Globus pallidus (tissue), 1 donor: ENCODE data around the gene RYK.
A peak's percentile ranks its signal among the peaks of the same experiment; 100 is the strongest.
"Not testable (repeated sequence)": the region's sequence is repeated elsewhere in the genome, so short reads cannot be mapped to it uniquely, and the experiment has no call there.

ENCODE experiments used
- DNase-seq: peaks from one replicate; pipeline ENCODE4 v3.0.0-alpha.2; 2015; ENCODE audit warnings: low spot score

Gene RYK

DNA sequence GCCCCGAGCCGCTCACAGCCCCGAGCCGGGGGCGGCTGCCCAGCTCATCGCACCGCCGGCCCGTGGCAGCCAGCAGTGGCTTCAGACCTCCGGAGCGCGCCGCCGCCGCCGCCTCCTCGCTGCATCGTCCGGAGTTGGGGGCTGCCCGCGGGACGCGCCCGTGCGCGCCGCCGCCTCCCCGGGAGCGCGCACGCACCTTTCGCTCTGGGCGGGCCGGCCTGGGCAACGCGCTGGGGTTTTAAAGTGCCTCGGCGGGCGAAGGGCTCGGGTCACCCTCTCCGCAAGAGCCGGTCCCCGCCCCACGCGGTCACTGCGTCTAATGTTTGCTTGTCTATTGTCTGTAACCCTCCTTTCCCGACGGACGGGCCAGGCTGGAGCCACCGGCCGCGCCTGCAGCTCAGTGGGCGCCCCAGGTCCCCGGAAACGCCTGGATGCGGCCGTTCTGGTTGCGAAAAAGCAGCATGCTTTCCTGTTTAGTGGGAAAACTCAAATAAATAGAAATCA is at the start of gene RYK:
Gene RYK, minus strand, starts transcription at position 143 of the 504 bp plus-strand sequence. CDS start 205 bp downstream, outside the sequence.
- peak; percentile 75 for DNase-seq

DNA sequence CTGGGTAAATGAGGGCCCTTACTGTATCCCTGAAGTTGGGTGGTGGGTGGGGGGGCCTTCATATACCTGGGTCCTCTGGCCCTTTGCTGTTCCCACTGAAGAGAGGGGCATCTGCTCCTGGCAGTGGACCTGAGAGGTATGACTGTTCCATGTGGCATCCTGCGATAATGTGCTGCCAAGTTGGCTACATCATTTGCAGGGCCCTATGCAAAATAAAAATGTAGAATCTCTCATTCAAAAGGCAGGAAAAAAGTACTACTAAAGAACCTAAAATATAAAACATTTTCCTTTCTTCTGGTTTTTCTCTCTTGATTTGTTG is 49.2 kb upstream of the RYK start:
- no peak for DNase-seq

DNA sequence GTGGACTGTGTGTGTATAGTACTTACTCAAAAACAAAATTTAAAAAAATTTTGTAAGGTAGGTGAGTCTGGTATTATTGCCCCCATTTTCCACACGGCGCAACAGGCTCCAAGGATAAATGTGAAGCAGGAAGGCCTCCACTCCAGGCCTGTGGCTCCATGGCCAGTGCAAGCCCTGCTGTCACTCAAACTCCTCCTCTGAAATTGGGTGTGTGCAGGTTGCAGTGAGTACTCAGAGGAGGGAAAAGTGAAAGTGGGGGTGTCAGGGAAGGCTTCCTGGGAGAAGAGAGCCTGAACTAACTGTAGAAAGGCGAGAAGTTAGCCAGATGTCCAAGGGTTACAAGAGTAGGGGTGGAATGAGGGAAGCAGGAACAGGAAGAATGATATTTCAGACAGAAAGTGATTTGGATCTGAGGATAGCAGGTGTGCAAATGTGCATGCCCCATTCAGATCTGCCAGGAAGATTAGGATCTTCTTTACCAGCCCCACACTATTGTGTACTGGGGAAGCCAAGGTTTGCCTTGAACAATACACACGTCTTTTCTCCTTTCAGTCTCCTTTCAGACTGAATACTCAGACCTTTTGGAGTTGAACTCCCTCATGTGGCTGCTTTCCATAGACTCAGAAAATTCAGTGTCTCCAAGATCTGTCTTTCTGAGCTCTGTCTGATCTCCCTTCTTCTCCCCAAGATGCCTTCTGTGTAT is 48.7 kb upstream of the RYK start:
- DNase-seq: no peak

DNA sequence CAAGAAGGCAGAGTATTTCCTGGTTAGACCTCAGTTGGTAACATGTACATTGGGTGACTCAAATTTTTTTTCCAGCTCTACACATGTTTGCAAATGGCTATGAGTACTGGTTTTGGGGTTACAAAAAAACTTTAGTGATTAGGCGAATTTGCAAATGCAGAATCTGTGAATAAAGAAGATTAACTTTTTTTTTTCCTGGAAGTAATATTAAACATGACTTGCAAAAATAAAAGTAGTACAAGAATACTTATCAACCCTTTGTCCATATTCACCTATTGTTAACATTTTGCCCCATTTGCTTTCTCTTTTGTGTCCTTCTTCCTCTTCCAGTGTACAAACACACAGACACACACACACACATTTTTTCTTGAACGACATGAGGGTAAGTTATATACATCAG is 47.6 kb upstream of the RYK start:
- DNase-seq: no peak

DNA sequence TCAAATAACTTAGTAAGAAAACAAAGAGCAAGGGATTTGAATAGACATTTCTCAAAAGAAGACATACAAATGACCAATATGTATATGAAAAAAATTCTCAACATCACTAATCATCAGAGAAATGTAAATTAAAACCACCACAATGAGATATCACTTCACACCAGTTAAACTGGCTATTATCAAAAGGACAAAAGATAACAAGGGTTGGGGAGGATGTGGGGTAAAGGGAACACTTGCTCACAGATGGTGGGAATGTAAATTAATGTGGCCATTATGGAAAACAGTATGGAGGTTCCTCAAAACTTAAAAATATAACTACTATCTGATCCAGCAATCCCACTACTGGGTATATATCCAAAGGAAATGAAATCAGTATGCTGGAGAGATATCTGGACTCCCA is 46.0 kb upstream of the RYK start:
- no peak for DNase-seq

DNA sequence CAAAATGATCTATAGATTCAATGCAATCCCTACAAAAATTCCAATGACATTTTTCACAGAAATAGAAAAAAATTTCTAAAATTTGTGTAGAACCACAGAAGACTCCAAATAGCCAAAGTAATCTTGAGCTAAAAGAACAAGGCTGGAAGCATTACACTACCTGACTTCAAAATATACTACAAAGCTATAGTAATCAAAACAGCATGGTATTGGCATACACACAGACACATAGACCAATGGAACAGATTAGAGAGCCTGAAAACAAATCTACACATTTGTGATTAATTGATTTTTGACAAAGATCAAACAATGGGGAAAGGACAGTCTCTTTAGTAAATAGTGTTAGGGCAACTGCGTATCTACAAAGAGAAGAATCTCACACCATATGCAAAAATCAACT is 45.3 kb upstream of the RYK start:
- no peak for DNase-seq

DNA sequence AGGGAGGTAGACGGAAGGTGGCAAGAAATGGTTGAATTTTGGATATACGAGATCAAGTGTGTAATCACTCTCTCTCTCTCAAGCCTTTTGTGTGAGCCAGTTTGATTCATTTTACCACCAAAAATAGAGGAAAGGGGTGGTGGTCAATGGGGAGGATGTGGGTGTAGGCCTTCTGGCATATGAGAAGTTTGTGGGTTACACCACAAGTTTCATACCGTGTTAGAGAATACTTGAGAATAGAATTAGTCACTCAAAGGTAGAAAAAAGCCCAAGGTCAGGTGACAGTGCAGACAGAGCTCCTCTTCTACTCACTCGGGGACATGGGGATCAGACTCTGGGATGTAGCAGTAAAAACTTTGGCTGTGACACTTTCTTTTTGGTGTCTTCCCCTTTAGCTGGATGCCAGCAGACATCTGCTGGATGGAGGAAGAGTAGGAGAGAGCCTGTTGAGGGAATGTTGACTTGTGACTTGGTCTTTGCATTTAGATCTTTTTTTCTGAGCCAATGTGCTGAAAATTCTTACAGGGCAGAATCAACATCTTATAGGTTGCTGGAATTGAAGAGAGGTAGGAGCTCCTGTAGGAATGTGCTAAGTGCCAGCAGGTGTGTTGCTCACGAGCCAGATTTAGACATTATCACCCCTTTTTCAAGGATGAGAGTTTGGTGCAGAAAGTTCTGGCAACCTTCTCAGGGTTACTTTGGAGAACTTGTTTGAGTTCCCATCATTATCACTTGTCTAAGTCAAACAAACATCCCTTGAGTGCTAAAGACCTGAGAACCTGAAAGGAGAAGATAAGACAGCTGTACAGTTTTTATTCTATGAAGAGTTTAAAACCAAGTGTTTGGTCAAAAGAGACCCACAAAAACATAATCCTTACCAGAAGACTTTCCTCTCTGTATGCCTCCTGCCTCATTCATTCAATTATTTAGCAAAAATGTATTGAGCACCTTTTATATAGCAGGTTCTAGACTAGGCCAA is 43.9 kb upstream of the RYK start:
- DNase-seq: no peak

DNA sequence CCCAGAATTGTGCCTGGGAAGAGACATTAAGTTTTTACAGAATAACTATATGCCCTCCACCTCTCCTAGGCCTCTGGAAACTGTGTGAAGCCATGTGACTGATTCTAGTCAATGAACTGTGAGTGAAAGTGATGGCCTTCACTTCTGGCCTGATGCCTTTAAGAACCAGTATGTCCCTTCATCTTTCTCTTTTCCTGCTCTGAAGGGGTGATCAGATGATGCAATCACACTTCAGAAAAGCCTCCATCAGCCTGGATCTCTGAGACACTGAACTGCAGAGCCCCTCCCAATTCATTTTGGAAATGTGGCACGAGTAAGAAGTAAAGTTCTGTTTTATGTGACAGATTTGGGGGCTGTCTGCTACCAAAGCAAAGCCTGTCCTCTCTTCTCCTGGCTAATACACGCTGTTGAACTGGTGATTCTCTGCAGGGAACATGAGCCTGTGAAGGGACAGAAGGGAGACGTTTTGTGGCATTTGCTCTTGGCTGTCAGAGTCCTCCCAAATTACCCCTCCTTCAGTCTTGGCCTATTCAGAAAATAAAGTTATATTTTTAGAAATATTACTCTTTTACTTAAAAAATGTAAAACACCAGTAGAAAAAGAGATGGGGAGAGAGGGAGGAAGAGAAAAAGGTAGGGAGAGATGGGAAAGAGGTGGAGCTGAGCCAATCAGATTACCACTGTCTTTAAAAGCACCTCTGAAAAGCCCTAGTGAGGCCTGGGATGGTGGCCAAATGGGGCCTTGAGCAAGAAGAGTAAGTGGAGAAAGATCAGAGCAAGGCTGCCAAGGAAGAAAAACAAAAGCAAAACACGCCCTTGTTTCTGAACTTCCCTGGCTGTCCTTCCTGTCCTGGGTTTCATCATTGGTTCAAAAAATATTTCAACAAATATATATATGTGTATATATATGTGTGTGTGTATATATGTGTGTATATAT is 40.9 kb upstream of the RYK start:
- DNase-seq: no peak

DNA sequence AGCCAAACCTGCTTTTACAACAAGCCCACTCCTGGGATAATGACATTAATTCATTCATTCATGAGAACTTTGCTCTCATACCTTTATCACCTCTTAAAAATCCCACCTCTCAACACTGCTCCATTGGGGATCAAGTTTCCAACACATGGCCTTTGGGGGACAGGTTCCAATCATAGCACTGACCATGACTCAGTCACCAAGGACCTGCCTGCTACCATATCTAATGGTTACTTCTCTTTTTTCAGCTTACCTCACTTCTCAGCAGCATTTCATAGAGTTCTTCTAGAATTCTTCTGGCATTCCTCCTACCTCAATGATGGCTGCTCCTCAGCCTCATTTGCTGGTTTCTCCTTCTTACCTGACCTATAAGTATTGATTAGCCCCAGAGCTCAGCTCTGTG is 36.9 kb upstream of the RYK start:
- DNase-seq: no peak

DNA sequence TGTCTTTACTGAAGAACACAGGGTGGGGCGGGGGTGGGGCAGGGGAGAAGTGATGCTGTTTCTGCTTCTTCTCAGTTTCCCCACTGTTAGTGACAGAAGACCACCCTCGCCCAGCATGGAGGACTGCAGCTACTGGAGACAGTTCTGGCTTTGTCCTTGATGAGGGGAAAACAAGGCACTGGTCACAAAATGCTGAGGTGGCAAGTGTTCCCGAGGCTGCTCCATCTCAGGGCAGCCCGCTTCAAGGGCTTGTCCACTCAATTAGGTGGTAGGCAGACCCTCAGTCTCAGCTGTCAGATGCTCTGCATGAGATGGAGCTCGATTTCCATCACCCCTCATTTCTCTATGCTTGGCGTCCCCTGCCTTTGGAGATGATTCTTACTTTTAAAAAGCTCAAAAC is 33.8 kb upstream of the RYK start:
- no peak for DNase-seq

DNA sequence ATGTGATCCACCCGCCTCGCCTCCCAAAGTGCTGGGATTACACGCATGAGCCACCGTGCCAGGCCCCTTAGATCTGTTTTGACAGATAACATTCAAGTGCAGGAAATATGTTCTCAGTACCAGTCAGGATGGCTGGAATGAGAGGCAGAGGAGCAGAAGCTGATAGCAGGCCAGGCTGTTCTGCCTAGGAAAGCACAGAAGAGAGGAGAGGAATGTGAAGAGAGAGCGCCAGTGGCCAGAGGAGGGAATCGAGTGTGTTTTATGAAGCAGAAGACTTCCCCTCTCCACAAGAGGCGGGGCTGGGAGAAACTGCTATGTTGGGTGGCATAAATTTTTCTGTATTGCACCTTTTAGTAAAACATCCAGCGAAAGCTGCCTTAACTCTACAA is 32.0 kb upstream of the RYK start:
- no peak for DNase-seq

DNA sequence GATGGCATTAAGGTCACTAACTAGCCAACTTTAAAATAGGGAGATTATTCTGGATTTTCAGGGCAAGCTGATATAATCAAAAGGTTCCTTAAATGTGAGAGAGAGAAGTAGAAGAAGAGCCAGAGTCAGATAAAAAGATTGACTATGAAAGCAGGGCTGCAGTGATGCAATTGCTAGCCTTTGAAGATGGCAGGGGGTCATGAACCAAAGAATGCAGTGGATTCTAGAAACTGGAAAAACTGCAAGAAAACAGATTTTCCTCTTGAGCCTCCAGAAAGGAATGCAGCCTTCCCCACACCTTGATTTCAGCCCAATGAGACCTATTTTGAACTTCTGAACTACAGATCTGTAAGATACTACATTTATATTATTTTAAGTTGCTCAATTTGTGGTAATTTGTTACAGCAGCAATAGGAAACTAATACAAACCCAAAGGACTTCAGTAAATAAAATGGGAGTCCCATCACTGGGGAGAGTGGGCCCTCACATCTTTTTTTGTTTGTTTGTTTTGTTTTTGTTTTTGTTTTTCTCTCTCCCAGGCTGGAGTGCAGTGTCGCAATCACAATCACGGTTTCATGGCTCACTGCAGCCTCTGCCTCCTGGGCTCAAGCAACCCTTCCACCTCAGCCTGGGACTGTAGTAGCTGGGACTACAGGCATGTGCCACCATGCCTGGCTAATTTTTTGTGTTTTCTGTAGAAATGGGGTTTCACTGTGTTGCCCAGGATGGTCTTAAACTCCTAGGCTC is 31.4 kb upstream of the RYK start:
- DNase-seq: no peak

DNA sequence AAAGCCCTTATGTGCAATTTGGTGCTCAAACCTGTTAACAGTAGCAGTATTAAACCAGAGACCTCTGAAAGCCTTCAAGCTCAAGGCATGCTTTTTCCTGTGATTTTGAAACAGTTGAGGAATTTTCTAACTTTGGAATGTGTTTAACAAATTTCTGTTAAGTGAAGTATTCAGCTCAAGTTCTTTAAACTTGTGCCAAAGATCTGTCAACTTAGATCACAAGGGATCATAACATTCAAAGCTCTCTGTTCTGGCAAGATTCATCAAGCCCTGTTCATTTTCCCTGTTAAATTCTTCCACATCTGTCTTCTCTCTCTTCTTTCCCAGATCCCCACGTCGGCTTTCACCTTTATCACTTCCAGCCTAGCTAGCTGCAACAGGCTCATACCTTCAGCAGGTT is 28.8 kb upstream of the RYK start:
- no peak for DNase-seq

DNA sequence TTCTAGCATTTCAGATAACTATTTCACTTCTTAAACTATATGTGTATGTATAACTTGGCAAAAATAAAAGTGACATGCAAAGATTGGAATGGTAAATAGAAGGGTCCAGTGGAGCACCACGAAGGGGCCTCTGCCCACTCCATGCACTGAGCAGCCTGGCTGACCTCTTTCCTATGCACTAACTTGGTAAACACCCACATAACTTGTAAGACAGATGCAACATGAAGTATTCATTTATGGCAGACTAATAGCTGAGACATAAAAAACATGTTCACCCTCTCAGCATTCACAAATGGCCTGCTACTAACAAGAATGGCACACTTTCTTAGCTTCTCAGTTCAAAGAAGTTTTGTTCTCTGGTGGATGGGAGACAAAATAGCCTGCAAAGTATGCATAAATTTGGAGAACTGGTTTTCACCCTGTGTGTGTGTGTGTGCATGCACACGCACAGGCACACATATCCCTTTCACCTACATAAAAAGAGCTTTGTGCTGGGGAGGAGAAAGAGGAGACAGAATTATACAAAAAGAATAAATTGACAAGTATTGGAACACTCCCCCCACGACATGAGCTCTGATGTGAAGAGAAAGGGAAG is 26.5 kb upstream of the RYK start:
- DNase-seq: no peak

DNA sequence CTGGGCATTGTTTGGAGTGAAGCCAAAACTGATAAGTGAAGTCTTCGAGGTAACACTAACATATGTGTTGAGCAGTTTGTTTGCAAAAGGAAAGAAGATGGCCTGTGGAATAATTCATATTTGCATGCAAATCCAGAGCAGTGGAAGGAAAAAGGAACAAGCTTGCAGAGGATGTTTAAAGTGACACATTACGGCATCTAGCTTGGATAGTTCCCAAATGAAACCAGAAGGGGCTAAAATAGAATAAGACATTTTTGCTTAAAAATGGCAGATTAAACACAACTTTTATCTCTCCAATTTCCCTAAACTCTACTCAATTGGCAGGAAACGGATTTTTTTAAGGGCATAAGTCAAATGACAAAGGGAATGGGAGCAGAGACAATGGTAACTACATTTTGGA is 25.4 kb upstream of the RYK start:
- DNase-seq: no peak

DNA sequence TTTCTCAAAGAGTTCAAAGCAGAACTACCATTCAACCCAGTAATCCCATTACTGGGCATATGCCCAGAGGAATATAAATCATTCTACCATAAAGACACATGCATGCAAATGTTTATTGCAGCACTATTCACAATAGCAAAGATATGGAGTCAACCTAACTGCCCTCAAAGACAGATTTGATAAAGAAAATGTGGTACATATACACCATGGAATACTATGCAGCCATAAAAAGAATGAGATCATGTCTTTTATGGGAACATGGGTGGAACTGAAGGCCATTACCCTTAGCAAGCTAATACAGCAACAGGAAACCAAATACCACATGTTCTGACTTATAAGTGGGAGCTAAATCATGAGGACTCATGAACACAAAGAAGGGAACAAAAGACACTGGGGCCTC is 24.5 kb upstream of the RYK start:
- not testable (repeated sequence) for DNase-seq

DNA sequence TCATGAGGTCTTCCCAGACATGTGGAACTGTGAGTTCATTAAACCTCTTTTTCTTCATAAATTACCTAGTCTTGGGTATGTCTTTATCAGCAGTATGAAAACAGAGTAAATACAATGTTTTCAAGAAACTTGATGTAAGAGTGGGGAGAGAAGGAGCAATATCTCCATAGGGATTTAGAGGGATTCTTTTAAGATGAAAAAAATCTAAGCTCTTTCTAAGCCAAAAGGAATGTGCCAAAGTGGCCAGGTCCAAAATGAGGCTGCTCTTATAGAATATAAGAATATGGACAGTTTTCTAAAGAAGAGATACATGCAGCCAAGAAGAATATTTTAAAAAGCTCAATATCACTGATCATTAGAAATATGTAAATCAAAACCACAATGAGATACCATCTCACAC is 23.9 kb upstream of the RYK start:
- no peak for DNase-seq

DNA sequence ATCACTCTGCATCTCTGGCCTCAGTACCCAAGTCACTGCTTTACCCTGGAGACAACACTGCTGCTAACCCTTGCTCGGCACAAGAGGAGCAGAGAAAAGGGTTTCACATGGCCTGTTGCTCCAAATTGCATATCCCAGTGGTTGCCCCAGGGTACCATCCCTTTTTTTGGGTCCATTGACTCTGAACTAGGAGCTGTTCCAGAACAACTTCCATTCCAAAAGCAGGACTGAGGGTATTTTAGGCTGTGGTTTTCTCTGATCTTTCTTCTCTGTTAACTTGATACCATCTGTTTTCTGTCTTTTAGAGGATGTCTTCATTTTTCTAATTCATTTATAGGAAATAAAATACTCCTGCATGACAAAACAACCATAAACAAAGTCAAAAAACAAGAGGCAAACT is 17.3 kb upstream of the RYK start:
- no peak for DNase-seq

DNA sequence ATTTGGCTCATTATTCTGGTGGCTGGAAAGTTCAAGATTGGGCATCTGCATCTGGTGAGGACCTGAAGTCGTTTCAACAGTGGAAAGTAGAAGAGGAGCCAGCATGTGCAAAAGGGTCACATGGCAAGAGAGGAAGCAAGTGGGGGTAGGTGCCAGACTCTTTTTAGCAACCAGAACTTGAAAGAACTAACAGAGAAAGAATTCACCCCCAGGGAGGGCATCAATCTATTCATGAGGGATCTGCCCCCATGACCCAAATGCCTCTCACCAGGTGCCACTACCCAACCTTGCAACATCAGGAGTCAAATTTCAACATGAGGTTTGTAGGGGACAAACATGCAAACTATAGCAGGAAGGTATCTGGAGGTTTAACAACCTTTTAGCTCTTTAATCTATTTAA is 10.3 kb upstream of the RYK start:
- DNase-seq: no peak

DNA sequence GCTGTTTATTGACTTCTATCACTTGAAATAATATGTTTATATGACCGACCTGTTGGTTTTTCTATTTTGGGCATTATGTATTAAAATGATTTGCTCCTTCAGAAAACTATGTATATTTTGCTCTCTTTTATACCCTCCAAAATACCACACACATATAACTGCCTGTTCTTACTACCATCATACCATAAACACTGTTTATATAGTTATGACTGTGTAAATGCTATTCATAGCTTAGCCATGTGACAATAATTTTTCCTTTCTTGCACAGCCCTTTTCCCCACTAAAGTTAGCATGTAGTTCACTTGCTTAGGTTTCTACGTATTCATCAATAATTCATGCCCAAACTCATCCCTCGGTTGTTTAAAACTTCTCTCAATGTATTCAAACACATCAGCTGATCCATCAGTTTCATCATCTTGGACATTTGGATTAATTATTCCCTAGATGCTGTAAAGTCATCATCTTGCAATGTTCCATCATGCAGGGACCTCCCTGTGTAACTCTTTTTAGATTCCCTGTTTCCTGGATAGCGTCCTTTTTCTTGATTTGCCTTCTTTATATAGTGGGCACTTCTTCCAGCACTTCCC is 8.2 kb upstream of the RYK start:
- DNase-seq: no peak

DNA sequence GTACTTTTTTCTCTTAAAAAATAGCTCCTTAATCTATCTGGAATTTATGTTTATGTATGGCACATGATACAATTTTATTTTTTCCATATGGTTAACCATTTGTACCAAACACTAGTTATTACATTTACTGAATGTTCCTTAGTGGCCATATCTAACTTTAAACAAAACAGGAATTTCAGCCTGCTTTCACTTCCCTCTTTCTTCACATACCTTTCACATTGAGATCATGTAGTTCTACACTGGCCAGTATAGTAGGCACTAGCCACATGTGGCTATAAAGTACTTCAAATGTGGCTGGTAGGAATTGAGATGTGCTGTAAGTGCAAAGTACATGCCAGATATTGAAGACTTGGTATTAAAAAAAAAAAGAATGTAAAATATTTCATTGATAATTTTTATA is 4.7 kb upstream of the RYK start:
- DNase-seq: no peak
